CD4-positive, CD25-positive, alpha-beta regulatory T cell (primary cell): ENCODE data around the gene ERC1. TPM values are rescaled to one million over a fixed set of nuclear protein-coding genes. Genes with fewer than 3 reads are reported as not detected.

Experiments
- ATAC-seq, 2 donors: fragments of 150-1000 bp; cut with Tn5 transposase; one replicate each; pipeline ENCODE4 v1.10.0; 2021; ENCODE audit warnings: low read depth in 2 of 2, moderate number of reproducible peaks in 2 of 2, moderate library complexity in 1 of 2
- DNase-seq, 3 donors: peaks; one replicate each; pipeline versions ENCODE4 v3.0.0 to v3.0.0-alpha.2; 2012 to 2022; ENCODE audit warnings: mixed read lengths in 1 of 3
- H3K27ac ChIP-seq: one replicate; pipeline ENCODE4 v1.7.0; 2013; ENCODE audit warnings: mild to moderate bottlenecking, low read length; ENCODE audit not compliant: insufficient read depth, poor library complexity, severe bottlenecking
- H3K27me3 ChIP-seq: one replicate; pipeline ENCODE4 v1.7.0; 2013; ENCODE audit warnings: low read length; ENCODE audit not compliant: control insufficient read depth, insufficient read depth
- H3K36me3 ChIP-seq: one replicate; pipeline ENCODE4 v1.7.0; 2013; ENCODE audit warnings: mild to moderate bottlenecking, low read length, moderate library complexity; ENCODE audit not compliant: control insufficient read depth, insufficient read depth
- H3K4me1 ChIP-seq: 2 replicates; pipeline ENCODE4 v1.7.0; 2013; ENCODE audit warnings: mild to moderate bottlenecking, low read length; ENCODE audit not compliant: insufficient read depth, control insufficient read depth, poor library complexity, severe bottlenecking
- H3K4me3 ChIP-seq: one replicate; pipeline ENCODE4 v1.7.0; 2013; ENCODE audit warnings: low read depth, mild to moderate bottlenecking, low read length, moderate library complexity
- H3K9me3 ChIP-seq, 2 experiments: 1 replicate in 1 of 2; 2 replicates in 1 of 2; pipeline ENCODE4 v1.7.0; 2013; ENCODE audit warnings: low read length in 2 of 2, mild to moderate bottlenecking in 1 of 2, moderate library complexity in 1 of 2; ENCODE audit not compliant: control insufficient read depth in 2 of 2
- H3K27ac Mint-ChIP-seq, 3 donors: one replicate each; pipeline ENCODE4 v1.8.0; 2020 to 2022; ENCODE audit warnings: mild to moderate bottlenecking in 3 of 3, mixed read lengths in 3 of 3, moderate library complexity in 2 of 3
- H3K27me3 Mint-ChIP-seq: one replicate; pipeline ENCODE4 v1.8.0; 2022; ENCODE audit warnings: mild to moderate bottlenecking, mixed read lengths
- H3K36me3 Mint-ChIP-seq: one replicate; pipeline ENCODE4 v1.8.0; 2020; ENCODE audit warnings: mixed read lengths
- H3K4me1 Mint-ChIP-seq, 4 donors: one replicate each; pipeline ENCODE4 v1.8.0; 2020 to 2022; ENCODE audit warnings: mixed read lengths in 4 of 4, mild to moderate bottlenecking in 1 of 4
- H3K4me3 Mint-ChIP-seq, 4 donors: one replicate each; pipeline ENCODE4 v1.8.0; 2020 to 2022; ENCODE audit warnings: mild to moderate bottlenecking in 4 of 4, mixed read lengths in 4 of 4, moderate library complexity in 3 of 4
- H3K9me3 Mint-ChIP-seq, 7 donors: one replicate each; pipeline ENCODE4 v1.8.0; 2020 to 2022; ENCODE audit warnings: mixed read lengths in 7 of 7, mild to moderate bottlenecking in 3 of 7, moderate library complexity in 2 of 7
- polyA plus RNA-seq, 4 donors: library from polyadenylated mRNA; unstranded; fragments of 300-500 nt; fragmentation: Illumina TruSeq; gene quantifications; one replicate each; pipeline ENCODE4 v1.2.3, GENCODE V29; 2021
- total RNA-seq: library from RNA; stranded (reverse); gene quantifications from one replicate; pipeline ENCODE4 v1.2.3, GENCODE V29; 2022

Gene ERC1
- total and polyA plus RNA-seq, 5 donors from 2014 or later: 5.7 to 46.5 (median 7.6) TPM

- Histone ChIP-seq H3K27ac (no peak overlapping the region), H3K4me3 (no peak overlapping the region), H3K36me3 (peaks cover 3% of the 10 kb centered on the region), H3K9me3 (peaks cover 8 to 11% of the 10 kb centered on the region in 2 experiments), H3K4me1 (no peaks in the 10 kb centered on the region), H3K27me3 (no peaks in the 10 kb centered on the region)
- Mint-ChIP-seq H3K27me3 (no peaks in the 10 kb centered on the region), H3K4me3 (no peak overlapping the region), H3K36me3 (peaks cover 50% of the 10 kb centered on the region), H3K4me1 (peaks cover 6 to 32% (median 13%) of the 10 kb centered on the region in 4 donors), H3K27ac (no peak overlapping the region), H3K9me3 (peaks cover 0 to 13% (median 4%) of the 10 kb centered on the region in 7 donors)
- no peak for DNase-seq
- ATAC-seq: no peak
These were observed 428.9 kb downstream of the ERC1 start for GRCh38 chr12:1419849-1420371.

- Mint-ChIP-seq H3K9me3 (peaks cover 0 to 13% (median 4%) of the 10 kb centered on the region in 7 donors), H3K4me3 (no peak overlapping the region), H3K27ac (no peak overlapping the region), H3K36me3 (peaks cover 41% of the 10 kb centered on the region), H3K27me3 (no peaks in the 10 kb centered on the region), H3K4me1 (peaks cover 6 to 33% (median 15%) of the 10 kb centered on the region in 4 donors)
- no peak overlapping the region for H3K27ac ChIP-seq
- ATAC-seq: no peak
- no peaks in the 10 kb centered on the region for H3K4me1 ChIP-seq
- H3K9me3 ChIP-seq: peaks cover 8 to 11% of the 10 kb centered on the region in 2 experiments
- no peak overlapping the region for H3K4me3 ChIP-seq
- no peak for DNase-seq
- H3K36me3 ChIP-seq: peaks cover 3% of the 10 kb centered on the region
- no peaks in the 10 kb centered on the region for H3K27me3 ChIP-seq
These were observed 430.2 kb downstream of the ERC1 start for GRCh38 chr12:1421091-1421846.

- Histone ChIP-seq H3K9me3 (peaks cover 8 to 11% of the 10 kb centered on the region in 2 experiments), H3K36me3 (peaks cover 3% of the 10 kb centered on the region), H3K27ac (no peak overlapping the region), H3K4me1 (no peaks in the 10 kb centered on the region), H3K4me3 (no peak overlapping the region), H3K27me3 (no peaks in the 10 kb centered on the region)
- peaks cover 34% of the 10 kb centered on the region for H3K36me3 Mint-ChIP-seq
- no peaks in the 10 kb centered on the region for H3K27me3 Mint-ChIP-seq
- H3K4me3 Mint-ChIP-seq: no peak overlapping the region
- peaks cover 0 to 13% (median 2%) of the 10 kb centered on the region in 7 donors for H3K9me3 Mint-ChIP-seq
- peak in 2 of 3 donors; percentile 7 to 20 for DNase-seq
- peak overlapping the region in 2 of 3 donors; percentile 50 to 67 for H3K27ac Mint-ChIP-seq
- peaks cover 6 to 27% (median 15%) of the 10 kb centered on the region in 4 donors for H3K4me1 Mint-ChIP-seq
- ATAC-seq: no peak
These were observed 431.7 kb downstream of the ERC1 start for GRCh38 chr12:1422604-1423315.

GRCh38 chr12:1424674-1425395, 433.8 kb downstream of the ERC1 start:
- H3K4me3 Mint-ChIP-seq: no peak overlapping the region
- no peaks in the 10 kb centered on the region for H3K27me3 Mint-ChIP-seq
- H3K36me3 Mint-ChIP-seq: peaks cover 15% of the 10 kb centered on the region
- peaks cover 0 to 13% (median 2%) of the 10 kb centered on the region in 7 donors for H3K9me3 Mint-ChIP-seq
- DNase-seq (no peak), ATAC-seq (no peak)
- peak overlapping the region in 1 of 3 donors; percentile 67 for H3K27ac Mint-ChIP-seq
- Histone ChIP-seq H3K4me3 (no peak overlapping the region), H3K27me3 (no peaks in the 10 kb centered on the region), H3K27ac (no peak overlapping the region), H3K4me1 (no peaks in the 10 kb centered on the region), H3K36me3 (peaks cover 3% of the 10 kb centered on the region), H3K9me3 (peaks cover 5 to 11% of the 10 kb centered on the region in 2 experiments)
- H3K4me1 Mint-ChIP-seq: peaks cover 6 to 23% (median 15%) of the 10 kb centered on the region in 4 donors

GRCh38 chr12:1425396-1425729, 434.3 kb downstream of the ERC1 start:
- Mint-ChIP-seq H3K36me3 (peaks cover 15% of the 10 kb centered on the region), H3K27ac (peak overlapping the region in 1 of 3 donors; percentile 67), H3K27me3 (no peaks in the 10 kb centered on the region)

GRCh38 chr12:1428671-1429070, 437.6 kb downstream of the ERC1 start:
- peak overlapping the region in 1 of 3 donors; percentile 2 for H3K27ac Mint-ChIP-seq
- no peak for ATAC-seq

More at GRCh38 chr12:1425396-1425729, 434.3 kb downstream of the ERC1 start:
- Histone ChIP-seq H3K4me1 (no peaks in the 10 kb centered on the region), H3K27me3 (no peaks in the 10 kb centered on the region), H3K9me3 (peaks cover 5 to 11% of the 10 kb centered on the region in 2 experiments), H3K4me3 (no peak overlapping the region), H3K27ac (no peak overlapping the region), H3K36me3 (peaks cover 3% of the 10 kb centered on the region)
- DNase-seq: no peak
- H3K9me3 Mint-ChIP-seq: peaks cover 0 to 13% (median 2%) of the 10 kb centered on the region in 7 donors
- no peak for ATAC-seq
- peaks cover 6 to 23% (median 15%) of the 10 kb centered on the region in 4 donors for H3K4me1 Mint-ChIP-seq
- no peak overlapping the region for H3K4me3 Mint-ChIP-seq

GRCh38 chr12:1429980-1430379, 439.0 kb downstream of the ERC1 start:
- Histone ChIP-seq H3K36me3 (no peaks in the 10 kb centered on the region), H3K4me3 (no peak overlapping the region), H3K4me1 (no peaks in the 10 kb centered on the region), H3K27ac (no peak overlapping the region), H3K9me3 (no peaks in the 10 kb centered on the region), H3K27me3 (no peaks in the 10 kb centered on the region)
- Mint-ChIP-seq H3K27ac (no peak overlapping the region), H3K9me3 (no peaks in the 10 kb centered on the region), H3K4me1 (peaks cover 0 to 6% (median 2%) of the 10 kb centered on the region in 4 donors), H3K36me3 (no peaks in the 10 kb centered on the region), H3K4me3 (no peak overlapping the region), H3K27me3 (no peaks in the 10 kb centered on the region)
- no peak for ATAC-seq
- DNase-seq: no peak

More at GRCh38 chr12:1428671-1429070, 437.6 kb downstream of the ERC1 start:
- peaks cover 0 to 11% (median 6%) of the 10 kb centered on the region in 4 donors for H3K4me1 Mint-ChIP-seq
- H3K4me3 Mint-ChIP-seq: no peak overlapping the region
- no peak overlapping the region for H3K27ac ChIP-seq
- no peaks in the 10 kb centered on the region for H3K27me3 ChIP-seq
- no peaks in the 10 kb centered on the region for H3K4me1 ChIP-seq
- no peaks in the 10 kb centered on the region for H3K9me3 ChIP-seq
- no peaks in the 10 kb centered on the region for H3K27me3 Mint-ChIP-seq
- H3K36me3 Mint-ChIP-seq: no peaks in the 10 kb centered on the region
- DNase-seq: no peak
- H3K9me3 Mint-ChIP-seq: no peaks in the 10 kb centered on the region
- H3K36me3 ChIP-seq: no peaks in the 10 kb centered on the region
- no peak overlapping the region for H3K4me3 ChIP-seq
